HG02852 (cell line): ENCODE measurements around the gene STK11IP.
A peak's percentile ranks its signal among the peaks of the same experiment; 100 is the strongest.

Source experiments
- ATAC-seq: cut with Tn5 transposase; IDR thresholded peaks from one replicate; pipeline ENCODE4 v1.9.1; 2021; ENCODE audit warnings: mild to moderate bottlenecking, moderate library complexity; ENCODE audit not compliant: unreplicated experiment

STK11IP gene, protein sequence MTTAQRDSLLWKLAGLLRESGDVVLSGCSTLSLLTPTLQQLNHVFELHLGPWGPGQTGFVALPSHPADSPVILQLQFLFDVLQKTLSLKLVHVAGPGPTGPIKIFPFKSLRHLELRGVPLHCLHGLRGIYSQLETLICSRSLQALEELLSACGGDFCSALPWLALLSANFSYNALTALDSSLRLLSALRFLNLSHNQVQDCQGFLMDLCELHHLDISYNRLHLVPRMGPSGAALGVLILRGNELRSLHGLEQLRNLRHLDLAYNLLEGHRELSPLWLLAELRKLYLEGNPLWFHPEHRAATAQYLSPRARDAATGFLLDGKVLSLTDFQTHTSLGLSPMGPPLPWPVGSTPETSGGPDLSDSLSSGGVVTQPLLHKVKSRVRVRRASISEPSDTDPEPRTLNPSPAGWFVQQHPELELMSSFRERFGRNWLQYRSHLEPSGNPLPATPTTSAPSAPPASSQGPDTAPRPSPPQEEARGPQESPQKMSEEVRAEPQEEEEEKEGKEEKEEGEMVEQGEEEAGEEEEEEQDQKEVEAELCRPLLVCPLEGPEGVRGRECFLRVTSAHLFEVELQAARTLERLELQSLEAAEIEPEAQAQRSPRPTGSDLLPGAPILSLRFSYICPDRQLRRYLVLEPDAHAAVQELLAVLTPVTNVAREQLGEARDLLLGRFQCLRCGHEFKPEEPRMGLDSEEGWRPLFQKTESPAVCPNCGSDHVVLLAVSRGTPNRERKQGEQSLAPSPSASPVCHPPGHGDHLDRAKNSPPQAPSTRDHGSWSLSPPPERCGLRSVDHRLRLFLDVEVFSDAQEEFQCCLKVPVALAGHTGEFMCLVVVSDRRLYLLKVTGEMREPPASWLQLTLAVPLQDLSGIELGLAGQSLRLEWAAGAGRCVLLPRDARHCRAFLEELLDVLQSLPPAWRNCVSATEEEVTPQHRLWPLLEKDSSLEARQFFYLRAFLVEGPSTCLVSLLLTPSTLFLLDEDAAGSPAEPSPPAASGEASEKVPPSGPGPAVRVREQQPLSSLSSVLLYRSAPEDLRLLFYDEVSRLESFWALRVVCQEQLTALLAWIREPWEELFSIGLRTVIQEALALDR

DNA sequence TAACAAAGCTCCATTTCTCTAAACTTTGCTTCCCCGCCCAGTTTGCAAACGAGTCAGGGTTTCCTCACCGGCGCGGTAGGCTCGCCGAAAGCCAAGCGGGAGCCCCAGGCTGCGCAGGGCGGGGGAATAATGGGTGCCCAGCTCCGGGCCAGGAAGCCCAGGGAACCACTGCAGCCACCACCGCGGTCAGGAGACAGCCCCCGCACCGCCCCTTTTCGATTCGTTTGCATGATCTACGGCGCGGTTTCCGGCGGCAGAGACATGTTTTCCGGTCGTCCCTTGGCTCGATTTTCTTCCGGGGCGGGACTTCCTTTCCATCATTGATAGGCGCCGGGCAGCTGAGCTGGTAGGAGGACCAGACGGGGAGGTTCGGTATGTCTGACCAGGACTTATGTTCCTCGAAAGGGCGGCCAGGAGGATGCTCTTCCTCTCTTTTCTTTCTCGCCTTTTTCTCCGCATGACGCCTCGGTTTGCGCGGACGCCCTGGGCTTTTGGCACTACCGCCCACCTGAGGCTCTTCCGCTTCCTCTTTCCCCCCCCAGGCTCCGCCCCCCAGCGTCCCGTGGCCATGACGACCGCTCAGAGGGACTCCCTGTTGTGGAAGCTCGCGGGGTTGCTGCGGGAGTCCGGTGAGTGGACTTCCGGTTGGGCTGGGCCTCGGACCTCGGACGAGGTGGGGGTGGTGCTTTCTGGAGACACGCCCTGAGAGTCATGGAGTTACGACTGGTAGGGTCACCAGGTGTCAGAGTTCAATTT lies at the start of gene STK11IP:
STK11IP (plus strand) TSS at position 306 of the 756 bp plus-strand sequence; CDS start at position 569, 263 bp downstream.
- peak; percentile 94 for ATAC-seq

DNA sequence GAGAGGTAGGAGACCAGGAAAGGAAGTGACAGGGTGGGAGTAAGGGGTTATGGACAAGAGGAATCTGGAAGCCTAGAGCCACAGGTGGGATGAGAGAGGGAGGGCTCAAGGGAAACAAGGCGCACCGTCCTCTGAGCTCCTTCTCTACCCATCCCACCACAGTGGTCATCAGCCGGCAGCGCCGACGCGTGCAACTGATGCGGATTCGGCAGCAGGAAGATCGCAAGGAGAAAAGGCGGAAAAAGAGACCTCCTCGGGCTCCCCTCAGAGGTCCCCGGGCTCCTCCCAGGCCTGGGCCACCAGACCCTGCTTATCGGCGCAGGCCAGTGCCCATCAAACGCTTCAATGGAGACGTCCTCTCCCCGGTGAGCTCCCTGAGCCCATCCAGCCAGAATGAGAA lies 48.7 kb upstream of the STK11IP start:
- no peak for ATAC-seq

DNA sequence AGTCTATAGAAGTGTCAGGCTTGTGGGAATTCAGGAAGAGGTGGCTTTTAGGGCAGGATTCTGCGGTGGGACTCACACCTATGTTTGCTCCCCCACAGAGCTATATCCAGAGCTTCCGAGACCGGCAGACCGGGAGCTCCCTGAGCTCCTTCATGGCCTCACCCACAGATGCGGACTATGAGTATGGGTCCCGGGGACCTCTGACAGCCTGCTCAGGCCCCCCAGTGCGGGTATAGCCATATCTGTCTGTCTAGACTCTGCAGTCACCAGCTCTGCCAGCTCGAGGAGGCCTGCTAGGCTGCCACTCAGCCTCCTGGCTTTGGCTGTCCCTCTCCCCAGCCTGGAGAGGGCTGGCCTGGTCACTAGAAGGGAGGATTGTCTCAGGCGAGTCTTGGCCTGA lies 48.0 kb upstream of the STK11IP start:
- no peak for ATAC-seq

DNA sequence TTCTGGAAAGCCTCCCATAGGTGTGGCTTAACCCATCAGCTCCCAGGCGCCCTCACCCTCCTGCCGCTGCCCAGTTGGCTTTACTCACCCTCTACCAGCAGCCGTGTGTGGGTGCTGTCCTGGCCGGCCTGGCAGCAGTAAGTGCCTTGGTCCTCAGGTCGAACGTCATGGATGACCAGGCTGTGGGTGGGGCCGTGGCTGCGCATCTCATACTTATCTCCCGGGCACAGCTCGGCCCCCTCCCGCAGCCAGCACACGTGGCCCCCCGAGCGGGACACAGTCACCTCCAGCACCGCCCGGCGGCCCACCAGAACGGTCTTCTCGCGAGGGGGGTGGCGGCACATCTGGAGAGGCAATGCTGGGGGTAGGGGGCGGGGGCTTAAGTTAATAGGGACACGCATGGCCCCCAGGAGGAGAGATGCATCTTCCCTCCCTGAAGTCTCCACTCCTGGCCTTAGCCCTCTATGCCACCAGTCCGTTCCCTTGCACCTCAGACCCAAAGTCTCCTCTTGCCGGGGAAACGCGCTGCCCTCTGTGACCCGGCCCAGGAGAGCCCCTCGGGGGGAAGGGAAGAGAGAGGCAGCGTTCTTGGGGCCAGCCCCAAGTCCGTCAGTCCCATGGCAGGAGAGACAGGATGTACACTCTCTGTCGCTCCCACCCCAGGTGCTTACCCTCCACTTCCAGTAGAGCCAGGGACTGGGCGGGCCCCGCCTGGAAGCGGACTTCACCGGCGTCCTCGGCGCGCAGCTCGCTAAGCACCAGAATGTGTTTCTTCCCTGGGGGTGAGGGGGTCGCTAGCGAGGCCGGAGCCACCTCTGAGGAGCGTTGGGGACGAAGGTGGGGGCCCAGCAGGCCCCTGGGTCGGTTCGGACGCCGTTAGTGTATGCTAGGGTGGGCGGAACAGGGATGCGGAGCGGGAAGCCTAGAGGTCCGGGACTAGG lies 45.9 kb upstream of the STK11IP start:
- peak; percentile 3 for ATAC-seq

DNA sequence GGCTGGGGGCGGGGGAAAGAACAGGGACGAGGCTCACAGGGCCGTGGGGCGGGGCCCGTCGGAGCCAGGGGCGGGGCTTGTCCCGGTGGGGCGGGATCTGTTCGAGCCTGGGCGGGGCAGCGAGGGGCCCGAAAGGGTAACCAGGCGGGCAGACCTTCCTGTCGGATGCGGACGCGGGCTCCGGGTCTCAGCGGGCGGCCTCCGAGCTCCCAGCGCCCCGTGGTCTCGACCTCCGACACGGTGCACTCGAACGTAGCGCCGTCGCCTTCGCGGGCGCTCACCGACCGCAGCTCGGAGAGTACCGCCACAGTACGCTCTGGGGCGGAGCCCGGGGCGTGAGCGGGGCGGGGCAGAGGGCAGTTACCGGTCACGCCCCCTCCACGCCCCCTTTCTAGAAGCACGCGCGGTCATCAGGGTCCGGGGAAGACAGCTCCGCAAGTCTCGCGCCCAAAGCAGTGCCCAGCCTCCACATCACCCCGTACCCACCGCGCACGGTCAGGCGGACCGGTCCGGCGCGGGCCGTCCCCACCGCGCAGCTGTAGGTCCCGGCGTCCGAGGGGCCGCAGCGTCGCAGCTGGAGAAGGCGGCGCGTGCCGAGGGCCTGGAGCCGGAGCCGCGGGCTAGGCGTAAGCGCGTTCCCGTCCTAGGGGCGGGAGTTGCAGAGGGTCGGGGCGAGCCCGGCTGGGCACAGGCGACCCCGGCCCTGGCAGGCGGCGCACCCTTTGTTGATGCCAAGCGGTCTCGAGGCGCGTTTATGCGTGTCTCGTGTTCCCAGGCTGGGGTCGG lies 45.1 kb upstream of the STK11IP start:
- ATAC-seq, result peak; percentile 94

DNA sequence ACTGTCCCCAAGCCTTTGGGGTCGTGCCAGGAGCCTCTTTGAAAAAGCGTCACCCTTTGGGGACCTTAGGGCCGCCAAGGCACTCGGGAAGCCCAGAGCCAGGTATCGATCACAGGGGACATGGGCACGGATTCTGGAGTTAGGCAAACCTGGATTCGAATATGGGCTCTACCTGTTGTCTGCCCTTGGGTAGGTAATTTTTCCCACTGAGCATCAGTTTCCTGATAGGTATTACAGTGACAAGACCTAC lies 44.6 kb upstream of the STK11IP start:
- ATAC-seq, result no peak

DNA sequence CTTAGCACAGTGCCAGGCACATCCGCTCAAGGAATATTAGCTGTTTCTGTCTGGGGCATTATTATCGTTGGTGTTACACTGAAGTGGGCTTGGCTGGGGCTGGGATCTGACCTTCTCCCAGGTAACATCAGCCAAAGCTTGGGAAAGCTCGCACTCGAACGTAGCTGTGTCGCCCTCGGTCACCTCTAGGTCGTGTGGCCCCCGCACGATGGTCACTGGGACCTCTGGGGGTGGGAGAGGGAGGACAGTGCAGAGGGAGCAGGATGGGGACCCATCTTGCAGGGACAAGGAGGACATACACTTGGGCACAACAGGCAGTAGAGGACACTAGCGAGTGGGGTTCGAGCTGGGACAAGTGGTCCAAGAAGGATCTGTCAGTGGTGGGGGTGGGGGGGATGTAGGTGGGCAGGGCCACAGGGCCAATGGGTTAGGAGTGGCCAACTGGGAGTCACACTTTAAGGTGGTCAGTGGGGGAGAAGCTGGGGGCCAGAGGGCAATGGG lies 44.1 kb upstream of the STK11IP start:
- ATAC-seq, result no peak

DNA sequence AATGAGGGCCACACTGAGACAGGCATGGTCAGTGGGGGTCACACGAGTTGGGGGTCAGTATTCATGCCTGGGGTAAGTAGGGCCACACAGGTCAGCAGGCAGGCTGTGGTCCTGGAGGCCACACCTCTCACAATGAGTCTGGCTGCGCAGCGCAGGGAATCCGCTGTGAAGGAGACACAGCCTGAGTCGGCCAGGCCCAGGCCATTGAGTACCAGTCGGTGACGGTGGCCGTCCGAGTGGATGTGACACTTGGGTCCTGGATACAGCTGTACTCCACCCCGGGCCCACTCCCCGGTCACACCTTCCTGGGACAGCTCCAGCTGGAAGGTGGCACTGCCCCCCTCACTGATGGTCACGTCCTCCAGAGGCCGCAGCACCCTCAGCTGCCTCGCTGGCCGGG lies 43.3 kb upstream of the STK11IP start:
- ATAC-seq, result no peak

DNA sequence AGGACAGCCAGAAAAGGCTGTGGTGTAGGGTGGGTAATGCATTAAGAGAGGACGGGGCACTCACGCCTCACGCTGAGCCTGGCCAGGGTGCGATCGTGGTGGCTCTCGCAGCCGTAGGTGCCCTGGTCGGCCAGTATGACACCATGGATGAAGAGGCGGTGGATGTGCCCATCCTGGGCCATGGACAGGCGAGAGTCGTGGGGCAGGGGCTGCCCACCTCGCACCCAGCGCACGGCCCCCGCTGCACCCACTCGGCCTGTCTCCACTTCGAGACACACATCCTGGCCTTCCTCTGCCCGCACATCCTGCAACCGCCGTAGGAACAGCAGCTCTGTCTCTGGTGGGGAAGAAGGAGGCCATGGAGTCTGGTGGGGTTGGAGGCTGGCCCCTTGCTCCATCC lies 41.7 kb upstream of the STK11IP start:
- no peak for ATAC-seq

DNA sequence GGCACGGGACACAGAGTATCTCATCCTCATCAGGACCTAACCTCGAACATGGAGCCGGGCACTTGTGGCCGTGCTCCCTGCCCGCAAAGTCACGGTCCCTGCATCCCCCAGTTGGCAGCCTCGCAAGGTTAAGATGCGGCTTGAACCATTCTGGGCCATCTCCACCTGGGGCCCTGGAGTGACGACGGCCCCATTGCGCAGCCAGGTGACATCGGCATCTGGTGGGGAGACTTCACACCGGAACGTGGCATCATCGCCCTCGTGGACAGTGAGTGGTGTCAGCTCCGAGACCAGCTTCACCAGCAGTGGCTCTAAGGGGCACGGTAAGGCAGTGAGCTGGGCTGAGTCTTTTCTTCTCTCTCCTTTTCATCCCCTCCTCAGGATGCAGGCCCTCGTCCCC lies 41.2 kb upstream of the STK11IP start:
- ATAC-seq, result no peak

DNA sequence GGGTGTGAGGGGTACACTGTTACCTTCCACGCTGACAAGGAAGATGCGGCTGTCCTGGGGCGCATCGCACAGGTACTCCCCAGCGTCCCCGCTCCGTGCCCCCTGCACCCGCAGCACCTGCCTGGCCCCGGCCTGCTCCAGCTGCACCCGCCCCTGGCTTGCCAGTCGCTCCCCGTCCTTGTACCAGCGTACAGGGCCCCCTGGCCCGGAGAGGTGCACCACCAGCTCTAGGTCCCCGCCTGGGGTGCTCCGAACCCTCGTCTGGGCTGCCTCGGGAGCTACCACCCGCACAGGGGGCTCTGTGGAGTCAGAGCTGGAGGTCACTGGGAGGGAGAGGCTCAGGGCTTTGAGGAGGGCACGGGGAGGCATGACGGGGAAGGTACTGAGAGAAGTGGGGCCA lies 40.3 kb upstream of the STK11IP start:
- ATAC-seq, result no peak

DNA sequence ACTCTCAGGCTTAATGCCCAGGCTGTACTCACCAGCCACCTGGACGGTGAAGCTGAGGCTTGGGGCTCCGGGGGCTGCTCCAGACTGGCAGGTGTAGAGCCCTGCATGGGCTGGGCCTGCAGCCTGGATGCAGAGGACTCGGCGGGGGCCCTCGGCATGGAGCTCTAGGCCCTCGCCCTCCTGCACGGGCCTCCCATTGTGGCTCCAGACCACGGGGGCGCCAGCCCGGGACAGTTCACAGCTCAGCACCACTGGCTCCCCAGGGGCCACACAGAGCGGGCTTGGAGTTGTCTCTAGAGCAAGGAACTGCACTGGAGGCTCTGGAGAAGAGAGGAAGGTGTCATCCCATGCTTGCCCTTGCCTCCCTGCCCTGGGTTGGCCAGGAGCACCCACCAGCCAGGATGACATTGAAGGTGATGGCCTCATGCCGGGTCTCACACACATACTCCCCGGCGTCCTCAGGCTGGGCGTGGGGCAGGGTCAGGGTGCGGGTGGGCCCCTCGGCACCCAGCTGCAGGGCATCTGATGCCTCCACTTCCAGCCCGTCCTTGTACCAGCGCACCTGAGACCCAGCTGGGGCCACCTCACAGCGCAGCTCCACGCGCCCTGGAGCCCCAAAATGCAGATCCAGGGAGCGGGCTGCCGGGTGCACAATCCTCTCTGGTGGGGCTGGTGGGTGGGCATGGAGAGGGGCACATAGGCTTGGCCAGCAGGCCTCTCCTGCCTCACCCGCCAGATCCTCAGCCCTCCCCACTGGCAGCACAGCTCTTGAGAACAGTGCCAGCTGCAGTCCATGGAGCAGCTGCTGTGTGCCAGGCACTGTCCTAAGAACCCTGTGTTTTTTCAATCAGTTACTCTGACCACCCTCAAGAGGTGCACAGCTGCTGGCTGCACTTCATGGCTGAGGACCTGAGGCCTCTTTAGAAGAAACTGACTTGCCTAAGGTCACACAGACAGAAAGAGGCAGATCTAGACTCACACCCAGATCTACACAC lies 39.6 kb upstream of the STK11IP start:
- no peak for ATAC-seq

DNA sequence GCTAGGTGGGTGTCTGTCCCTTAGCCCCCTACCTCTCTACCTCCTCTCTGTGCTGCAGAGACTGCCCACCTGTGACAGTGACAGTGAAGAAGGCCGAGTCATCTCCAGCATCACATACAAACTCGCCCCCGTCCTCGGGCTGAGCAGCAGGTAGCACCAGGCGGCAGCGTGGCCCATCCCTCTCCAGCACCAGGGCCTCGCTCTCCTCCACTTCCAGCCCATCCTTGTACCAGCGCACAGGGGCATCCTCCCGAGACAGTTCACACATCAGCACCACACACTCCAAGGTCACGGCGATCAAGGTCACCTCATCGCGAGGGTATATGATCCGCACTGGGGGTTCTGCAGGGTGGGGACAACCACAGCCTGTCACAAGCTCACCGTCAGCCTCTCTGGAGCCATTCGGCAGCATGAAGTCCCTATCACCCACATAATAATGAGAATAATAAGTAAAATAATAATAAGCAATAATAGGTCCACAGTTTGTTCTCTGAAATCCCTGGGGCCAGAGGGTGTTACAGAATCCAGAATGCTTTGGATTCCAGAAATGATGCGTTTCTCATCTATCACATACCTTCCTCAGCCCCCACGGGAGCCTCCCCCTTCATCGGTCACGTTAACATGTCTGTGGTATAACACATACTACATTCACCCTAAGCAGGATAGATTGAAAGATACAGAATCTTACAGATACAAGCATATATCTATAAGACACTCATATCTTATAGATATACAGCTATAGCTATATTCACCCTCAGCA lies 38.3 kb upstream of the STK11IP start:
- ATAC-seq, result no peak

DNA sequence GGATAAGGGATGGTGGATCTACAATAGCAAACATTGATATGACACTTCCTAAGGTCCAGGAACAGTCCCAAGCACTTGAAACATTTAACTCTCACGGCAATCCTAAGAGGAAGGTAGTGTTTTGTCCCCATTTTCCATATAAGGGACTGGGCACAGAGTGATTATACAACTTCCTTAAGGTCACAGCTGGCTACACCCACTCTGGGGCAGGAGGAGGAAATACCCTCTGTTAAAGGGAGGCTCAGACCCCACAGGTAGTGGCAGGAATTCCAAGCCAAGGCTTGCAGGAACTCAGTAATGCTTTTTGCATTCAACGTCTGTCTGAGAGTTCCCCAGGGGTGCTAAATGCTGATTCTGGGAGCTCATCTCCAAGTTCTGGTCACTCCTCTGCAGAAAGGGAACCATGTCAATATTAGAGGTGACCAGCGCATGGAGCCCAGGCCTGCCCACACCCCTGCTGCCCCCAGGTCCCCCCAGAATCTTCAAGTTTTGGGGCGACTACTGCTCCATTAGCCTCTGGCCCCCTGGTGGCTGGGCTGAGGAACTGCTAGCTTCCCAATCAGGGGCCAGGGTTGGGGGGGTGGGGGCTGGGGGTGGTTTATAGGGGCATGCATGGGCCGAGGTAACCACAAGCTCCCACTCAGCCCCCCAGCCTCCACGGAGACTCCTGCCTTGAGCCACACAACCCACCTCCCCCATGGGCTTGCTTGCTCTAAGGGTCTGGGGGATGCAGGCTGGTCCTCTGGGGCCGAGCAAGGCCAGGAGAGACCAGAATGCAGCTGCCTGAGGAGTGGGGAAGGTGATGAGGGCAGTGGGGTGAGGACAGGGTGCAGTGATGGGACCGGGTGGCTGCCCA lies 37.4 kb upstream of the STK11IP start:
- ATAC-seq, result no peak

DNA sequence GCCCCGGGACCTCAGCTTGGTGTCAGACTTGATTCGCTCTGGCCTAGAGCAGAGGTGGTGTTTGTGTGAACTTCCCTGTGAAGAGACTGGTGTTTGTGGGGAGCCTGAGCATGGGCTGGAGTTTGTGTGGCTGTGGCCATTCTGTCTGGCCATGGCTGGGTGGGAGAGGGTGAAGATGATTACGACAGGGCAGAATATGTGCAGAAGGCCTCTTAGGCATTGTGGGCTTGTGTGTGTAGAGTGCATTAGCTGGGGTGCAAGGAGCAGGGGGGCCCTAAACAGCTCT lies 36.8 kb upstream of the STK11IP start:
- ATAC-seq, result no peak
